H1 (cell line): ENCODE measurements around the gene PSMC4. TPM values are rescaled to one million over a fixed set of nuclear protein-coding genes. Genes with fewer than 3 reads are reported as not detected.

ENCODE experiments used
- CTCF ChIA-PET: fragments of 300-600 bp; sonication (Branson Sonifier 250); formaldehyde crosslinking; loops from one replicate; lab custom pipeline; 2021; ENCODE audit not compliant: partially characterized antibody; lab: Charles Lee
- POLR2A ChIA-PET: fragments of 300-600 bp; sonication (Branson Sonifier 250); formaldehyde crosslinking; loops from one replicate; lab custom pipeline; 2021; ENCODE audit warnings: inconsistent platforms; ENCODE audit not compliant: partially characterized antibody; lab: Charles Lee
- DNase-seq, 2 experiments: peaks; one replicate each; pipeline versions ENCODE4 v3.0.0 to v3.0.0-alpha.2; 2010 to 2022; ENCODE audit warnings: low spot score in 2 of 2, low read depth in 1 of 2, mixed read lengths in 1 of 2
- FAIRE-seq: peaks from 2 replicates; lab custom pipeline; 2011; peaks lifted over from hg19 to GRCh38; lab: Jason Lieb, UNC
- H2AFZ ChIP-seq: 2 replicates; pipeline ENCODE4 v1.8.1; 2012; ENCODE audit warnings: low read length, inconsistent platforms
- H2AK5ac ChIP-seq: 2 replicates; pipeline ENCODE4 v1.6.1; 2013; ENCODE audit warnings: low read depth, low read length
- H2BK120ac ChIP-seq: replicated peaks from 2 replicates; pipeline ENCODE3; 2013; ENCODE audit warnings: low read depth, low read length, inconsistent platforms
- H2BK12ac ChIP-seq: 2 replicates; pipeline ENCODE4 v1.6.1; 2013; ENCODE audit warnings: low read depth, low read length
- H2BK15ac ChIP-seq: 2 replicates; pipeline ENCODE4 v1.6.1; 2013; ENCODE audit warnings: low read length
- H2BK20ac ChIP-seq: 2 replicates; pipeline ENCODE4 v1.6.1; 2013; ENCODE audit warnings: low read length
- H2BK5ac ChIP-seq: 2 replicates; pipeline ENCODE4 v1.6.1; 2013; ENCODE audit warnings: low read depth, low read length
- H3K14ac ChIP-seq: 2 replicates; pipeline ENCODE4 v1.6.1; 2013; ENCODE audit warnings: inconsistent platforms; ENCODE audit not compliant: insufficient read length
- H3K18ac ChIP-seq: 2 replicates; pipeline ENCODE4 v1.6.1; 2013; ENCODE audit warnings: low read length; ENCODE audit errors: extremely low read depth
- H3K23ac ChIP-seq: 2 replicates; pipeline ENCODE4 v1.6.1; 2013; ENCODE audit warnings: inconsistent platforms; ENCODE audit not compliant: insufficient read length
- H3K23me2 ChIP-seq: 2 replicates; pipeline ENCODE4 v1.6.1; 2013; ENCODE audit warnings: low read depth, low read length
- H3K27ac ChIP-seq: 2 replicates; pipeline ENCODE4 v1.6.1; 2011; ENCODE audit warnings: low read depth, low read length, inconsistent platforms
- H3K27me3 ChIP-seq, 4 experiments: replicated peaks in 1 of 4; 1 replicate in 1 of 4; 2 replicates in 3 of 4; pipeline versions ENCODE4 v1.6.1 to v1.8.1; 2011 to 2013; ENCODE audit warnings: low read length in 3 of 4, mild to moderate bottlenecking in 3 of 4, inconsistent platforms in 2 of 4, mixed read lengths in 2 of 4, moderate library complexity in 1 of 4; ENCODE audit not compliant: control insufficient read depth in 3 of 4, insufficient read depth in 3 of 4; ENCODE audit errors: extremely low read depth in 1 of 4
- H3K36me3 ChIP-seq, 4 experiments: 2 replicates each; pipeline versions ENCODE4 v1.6.1 to v1.8.1; 2011 to 2013; ENCODE audit warnings: mild to moderate bottlenecking in 4 of 4, low read length in 3 of 4, moderate library complexity in 2 of 4, control low read depth in 1 of 4, inconsistent platforms in 1 of 4; ENCODE audit not compliant: insufficient read depth in 4 of 4, control insufficient read depth in 2 of 4
- H3K4ac ChIP-seq: replicated peaks from 2 replicates; pipeline ENCODE3; 2013; ENCODE audit warnings: low read length, low read depth, mixed read lengths, inconsistent platforms; ENCODE audit not compliant: insufficient read length
- H3K4me1 ChIP-seq, 4 experiments: replicated peaks in 1 of 4; 1 replicate in 1 of 4; 2 replicates in 3 of 4; pipeline versions ENCODE4 v1.6.1 to v1.8.1; 2011 to 2013; ENCODE audit warnings: low read length in 3 of 4, inconsistent platforms in 2 of 4, mixed read lengths in 1 of 4; ENCODE audit not compliant: insufficient read depth in 4 of 4, control insufficient read depth in 3 of 4
- H3K4me2 ChIP-seq, 2 experiments: 2 replicates each; pipeline versions ENCODE4 v1.6.1 to v1.8.1; 2011 to 2013; ENCODE audit warnings: low read depth in 2 of 2, low read length in 2 of 2, control low read depth in 1 of 2, inconsistent platforms in 1 of 2, mild to moderate bottlenecking in 1 of 2; ENCODE audit not compliant: insufficient read depth in 1 of 2
- H3K4me3 ChIP-seq, 4 experiments: fragments of 200-600, 300-600 bp in 1 of 4; sonication (generic), shearing (Covaris generic), sonication (Bioruptor Twin) in 1 of 4; 2 replicates each; pipeline versions ENCODE4 v1.5.1 to v1.8.1; 2011 to 2016; ENCODE audit warnings: low read length in 4 of 4, low read depth in 3 of 4, control low read depth in 2 of 4, inconsistent platforms in 2 of 4, mild to moderate bottlenecking in 2 of 4, mixed read lengths in 1 of 4, moderate library complexity in 1 of 4; ENCODE audit not compliant: insufficient read depth in 2 of 4; ENCODE audit errors: extremely low read depth in 1 of 4
- H3K56ac ChIP-seq: replicated peaks from 2 replicates; pipeline ENCODE3; 2013; ENCODE audit warnings: low read depth, mild to moderate bottlenecking, mixed read lengths, low read length, inconsistent platforms; ENCODE audit not compliant: insufficient read length
- H3K79me1 ChIP-seq: 2 replicates; pipeline ENCODE4 v1.6.1; 2013; ENCODE audit warnings: low read depth, low read length, control low read depth
- H3K79me2 ChIP-seq, 2 experiments: 2 replicates each; pipeline versions ENCODE4 v1.6.1 to v1.8.1; 2012 to 2013; ENCODE audit warnings: low read length in 2 of 2, mild to moderate bottlenecking in 2 of 2, inconsistent platforms in 1 of 2; ENCODE audit not compliant: insufficient read depth in 2 of 2, control insufficient read depth in 1 of 2
- H3K9ac ChIP-seq, 4 experiments: replicated peaks in 1 of 4; 1 replicate in 1 of 4; 2 replicates in 3 of 4; pipeline versions ENCODE4 v1.6.1 to v1.8.1; 2011 to 2013; ENCODE audit warnings: low read depth in 3 of 4, low read length in 3 of 4, control low read depth in 2 of 4, mild to moderate bottlenecking in 2 of 4, moderate library complexity in 2 of 4, inconsistent platforms in 1 of 4; ENCODE audit errors: extremely low read depth in 1 of 4
- H3K9me3 ChIP-seq, 2 experiments: 2 replicates each; pipeline versions ENCODE4 v1.6.1 to v1.8.1; 2012 to 2013; ENCODE audit warnings: mild to moderate bottlenecking in 2 of 2, moderate library complexity in 2 of 2, control low read depth in 1 of 2, inconsistent platforms in 1 of 2, low read depth in 1 of 2, low read length in 1 of 2, mixed read lengths in 1 of 2; ENCODE audit not compliant: insufficient read depth in 2 of 2
- H4K20me1 ChIP-seq, 2 experiments: replicated peaks in 1 of 2; 2 replicates each; pipeline versions ENCODE3 to v1.8.1; 2011 to 2013; ENCODE audit warnings: inconsistent platforms in 2 of 2, low read length in 2 of 2, mild to moderate bottlenecking in 1 of 2; ENCODE audit not compliant: insufficient read depth in 2 of 2, control insufficient read depth in 1 of 2
- H4K5ac ChIP-seq: 2 replicates; pipeline ENCODE4 v1.6.1; 2013; ENCODE audit warnings: low read length, low read depth, mixed read lengths, inconsistent platforms; ENCODE audit not compliant: insufficient read length
- H4K8ac ChIP-seq: 2 replicates; pipeline ENCODE4 v1.8.0; 2013; ENCODE audit warnings: mild to moderate bottlenecking, moderate library complexity, low read length, inconsistent platforms; ENCODE audit not compliant: insufficient read depth; ENCODE audit errors: extremely low read depth
- H4K91ac ChIP-seq: replicated peaks from 2 replicates; pipeline ENCODE3; 2013; ENCODE audit warnings: low read length, mixed read lengths, inconsistent platforms; ENCODE audit not compliant: insufficient read length
- BACH1 ChIP-seq: IDR thresholded peaks from 2 replicates; pipeline ENCODE4 v1.6.1; 2012; ENCODE audit warnings: low read length, improper control_type of control experiment
- FOSL1 ChIP-seq: IDR thresholded peaks from 2 replicates; pipeline ENCODE4 v1.6.1; 2011; ENCODE audit warnings: mild to moderate bottlenecking, low read depth, low read length, moderate library complexity; ENCODE audit not compliant: insufficient read depth
- GTF2F1 ChIP-seq: IDR thresholded peaks from 2 replicates; pipeline ENCODE4 v1.6.1; 2012; ENCODE audit warnings: low read depth, low read length, improper control_type of control experiment, borderline replicate concordance
- JUND ChIP-seq: IDR thresholded peaks from 2 replicates; pipeline ENCODE4 v1.6.1; 2011; ENCODE audit warnings: mild to moderate bottlenecking, improper control_type of control experiment, low read length
- NRF1 ChIP-seq: IDR thresholded peaks from 2 replicates; pipeline ENCODE4 v1.6.1; 2011; ENCODE audit warnings: mild to moderate bottlenecking, low read depth, low read length, improper control_type of control experiment
- POU5F1 ChIP-seq: IDR thresholded peaks from 2 replicates; pipeline ENCODE4 v1.6.1; 2011; ENCODE audit warnings: low read depth, mild to moderate bottlenecking, low read length, moderate library complexity
- RAD21 ChIP-seq, 2 experiments: IDR thresholded peaks in 1 of 2; conservative IDR thresholded peaks in 1 of 2; 2 replicates each; pipeline ENCODE4 v1.6.1; 2011; ENCODE audit warnings: low read depth in 2 of 2, low read length in 2 of 2, improper control_type of control experiment in 1 of 2, inconsistent platforms in 1 of 2, mild to moderate bottlenecking in 1 of 2, moderate library complexity in 1 of 2
- RBBP5 ChIP-seq: IDR thresholded peaks from 2 replicates; pipeline ENCODE4 v1.7.1; 2012; ENCODE audit warnings: low read depth, mild to moderate bottlenecking, inconsistent platforms, low read length, moderate library complexity, borderline replicate concordance
- SIX5 ChIP-seq: IDR thresholded peaks from 2 replicates; pipeline ENCODE4 v1.6.1; 2011; ENCODE audit warnings: mild to moderate bottlenecking, low read depth, low read length
- SUZ12 ChIP-seq: fragments of 200-600 bp; sonication (generic); IDR thresholded peaks from 2 replicates; pipeline ENCODE4 v1.6.1; 2012; ENCODE audit warnings: mild to moderate bottlenecking, inconsistent platforms, low read length, moderate library complexity, mixed read lengths
- TBP ChIP-seq: IDR thresholded peaks from 2 replicates; pipeline ENCODE4 v1.6.1; 2011; ENCODE audit warnings: low read depth, low read length, improper control_type of control experiment
- TCF12 ChIP-seq: IDR thresholded peaks from 2 replicates; pipeline ENCODE4 v1.6.1; 2011; ENCODE audit warnings: low read depth, mild to moderate bottlenecking, low read length
- USF2 ChIP-seq: IDR thresholded peaks from 2 replicates; pipeline ENCODE4 v1.6.1; 2011; ENCODE audit warnings: low read length, improper control_type of control experiment
- ZNF274 ChIP-seq: IDR thresholded peaks from 2 replicates; pipeline ENCODE4 v1.7.0; 2012; ENCODE audit warnings: low read length, borderline replicate concordance; ENCODE audit errors: extremely low read depth
- WGBS, 2 experiments: shearing (Covaris generic) in 1 of 2; methylation state at CpG; one replicate each; pipeline versions ENCODE4 v1.1.6 to v1.1.7; 2013 to 2015; ENCODE audit warnings: low lambda C conversion rate in 2 of 2, mixed read lengths in 2 of 2, inconsistent platforms in 1 of 2, low coverage in 1 of 2, missing lambda C conversion rate in 1 of 2; ENCODE audit not compliant: insufficient replicate concordance in 2 of 2, insufficient coverage in 1 of 2, insufficient read length in 1 of 2; ENCODE audit errors: extremely low coverage in 1 of 2, missing lambda C conversion rate in 1 of 2; 5-methylcytosine and 5-hydroxymethylcytosine counted together
- polyA plus RNA-seq, 7 experiments: library from polyadenylated mRNA; depleted of rRNA in 3 of 7; stranded (reverse) in 5 of 7; unstranded in 2 of 7; fragments of >200 nt in 5 of 7; fragments of 200-250 nt in 2 of 7; gene quantifications; 1 replicate in 5 of 7; 2 replicates in 1 of 7; 4 replicates in 1 of 7; pipeline versions ENCODE4 v1.2.1 to v1.2.3, GENCODE V29; 2011 to 2013; ENCODE audit warnings: missing spikeins in 2 of 7, mixed read lengths in 2 of 7
- total RNA-seq: library from RNA; stranded (reverse); fragmentation: NEBNext Ultra II Directional; extraction: Animal tissue kit (Norgen Biotek cat#: 25700); gene quantifications from 2 replicates; pipeline ENCODE4 v1.2.1, GENCODE V29; 2021

Gene PSMC4
- total and polyA plus RNA-seq, 2 of the 8 experiments (the other 6 are each of a cell fraction or from before 2014, with no cell fraction given): 116 to 126 TPM

DNA sequence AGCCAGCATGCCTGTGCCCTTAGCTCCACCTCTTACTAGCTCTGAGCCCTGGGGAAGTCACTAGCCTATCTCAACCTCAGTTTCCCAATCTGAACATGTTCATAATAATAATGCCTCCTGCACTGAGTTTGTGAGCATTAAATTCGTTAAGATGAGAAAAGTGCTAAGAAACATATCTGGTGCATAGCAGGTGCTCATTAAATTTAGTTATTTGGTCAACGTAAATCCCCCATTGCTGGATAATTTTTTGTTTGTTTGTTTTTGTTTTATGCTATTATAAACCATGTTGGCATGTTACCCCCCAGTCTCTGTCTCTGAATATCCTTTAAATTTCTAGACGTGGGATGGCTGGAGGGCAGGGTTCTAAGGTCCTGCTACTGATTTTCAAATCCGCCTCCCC, 47.1 kb upstream of the PSMC4 start:
- no peak overlapping the region for H3K4ac ChIP-seq
- H2AK5ac ChIP-seq: no peak overlapping the region
- H3K36me3 ChIP-seq: no peaks in the 10 kb centered on the region
- no peak overlapping the region for H3K14ac ChIP-seq
- no peak overlapping the region for H2AFZ ChIP-seq
- no peak overlapping the region for H2BK12ac ChIP-seq
- no peaks in the 10 kb centered on the region for H3K79me1 ChIP-seq
- ChIA-PET POLR2A (no interaction called here), CTCF (interaction anchor here (0.6 kb wide), 1 partner anchor 131 kb away, joined by 3 read pairs; no protein-coding TSS in a partner anchor)
- no peaks in the 10 kb centered on the region for H3K9me3 ChIP-seq
- H3K4me1 ChIP-seq: no peaks in the 10 kb centered on the region
- DNase-seq (no peak), FAIRE-seq (no peak)
- H4K5ac ChIP-seq: no peak overlapping the region
- H3K18ac ChIP-seq: no peak overlapping the region
- H3K27me3 ChIP-seq: no peaks in the 10 kb centered on the region
- no peak overlapping the region for H2BK15ac ChIP-seq
- no peaks in the 10 kb centered on the region for H4K20me1 ChIP-seq
- H4K91ac ChIP-seq: no peak overlapping the region
- H3K4me3 ChIP-seq: no peak overlapping the region
- H3K79me2 ChIP-seq: no peaks in the 10 kb centered on the region
- H3K23ac ChIP-seq: no peak overlapping the region
- no peak overlapping the region for H3K9ac ChIP-seq
- no peak overlapping the region for H3K56ac ChIP-seq
- no peak overlapping the region for H2BK120ac ChIP-seq
- no peak overlapping the region for H3K27ac ChIP-seq
- no peak overlapping the region for H2BK5ac ChIP-seq
- H4K8ac ChIP-seq: no peak overlapping the region
- no peak overlapping the region for H2BK20ac ChIP-seq
- WGBS, 2 experiments: 87% methylated on average over 4 of the region's 4 CpGs; no CpG with 5 or more reads in 1 of the 2 experiments
- 0 out of 2 replicates have a peak, but pooled peaks cover 2% of the 10 kb centered on the region for H3K23me2 ChIP-seq
- H3K4me2 ChIP-seq: no peak overlapping the region
- TF ChIP-seq SUZ12: no peak
- no peak for TF ChIP-seq JUND
- TF ChIP-seq RBBP5: no peak
- TF ChIP-seq POU5F1: no peak
- TF ChIP-seq FOSL1: no peak
- TF ChIP-seq NRF1: no peak
- no peak for TF ChIP-seq RAD21 (IDR thresholded peaks at IDR 0.05 in 1 of 2, conservative IDR thresholded peaks at IDR 0.05 in 1 of 2; ENCODE audit: low read depth in 2 of 2, low read length in 2 of 2)
- TF ChIP-seq GTF2F1: no peak
- no peak for TF ChIP-seq USF2
- TF ChIP-seq BACH1: no peak
- no peak for TF ChIP-seq TCF12
- no peak for TF ChIP-seq ZNF274
- TF ChIP-seq TBP: no peak
- TF ChIP-seq SIX5: no peak
